GM12878 (cell line): ENCODE data around the gene CTSW. TPM values are rescaled to one million over a fixed set of nuclear protein-coding genes. Genes with fewer than 3 reads are reported as not detected.

Source experiments
- ATF7 ChIP-seq: fragments of 450-650 bp; IDR thresholded peaks from 2 replicates; pipeline ENCODE4 v1.6.1; 2016; ENCODE audit warnings: low read depth, mild to moderate bottlenecking
- CHD2 ChIP-seq: IDR thresholded peaks from 2 replicates; pipeline ENCODE4 v1.6.1; 2011; ENCODE audit warnings: low read depth, low read length, improper control_type of control experiment, borderline replicate concordance
- CREM ChIP-seq: IDR thresholded peaks from 2 replicates; pipeline ENCODE4 v1.6.1; 2014; ENCODE audit warnings: antibody characterized with exemption, low read depth
- DPF2 ChIP-seq: fragments of 450-650 bp; IDR thresholded peaks from 2 replicates; pipeline ENCODE4 v1.6.1; 2017; ENCODE audit warnings: mild to moderate bottlenecking
- FOXK2 ChIP-seq: fragments of 450-650 bp; IDR thresholded peaks from 2 replicates; pipeline ENCODE4 v1.6.1; 2017; ENCODE audit warnings: mild to moderate bottlenecking, moderate library complexity
- IRF5 ChIP-seq: fragments of 450-650 bp; IDR thresholded peaks from 2 replicates; pipeline ENCODE4 v1.6.1; 2017; ENCODE audit warnings: borderline replicate concordance
- MAX ChIP-seq: IDR thresholded peaks from 2 replicates; pipeline ENCODE4 v1.6.1; 2012; ENCODE audit warnings: low read depth, low read length, improper control_type of control experiment
- MYC ChIP-seq: IDR thresholded peaks from 2 replicates; pipeline ENCODE4 v1.6.1; 2011; ENCODE audit warnings: mild to moderate bottlenecking, low read length, moderate library complexity, inconsistent platforms; ENCODE audit not compliant: insufficient read depth, insufficient replicate concordance, insufficient read length, severe bottlenecking
- POLR2AphosphoS5 ChIP-seq: IDR thresholded peaks from 2 replicates; pipeline ENCODE4 v1.6.1; 2011; ENCODE audit warnings: mild to moderate bottlenecking, low read length, inconsistent platforms
- RFX5 ChIP-seq: IDR thresholded peaks from 2 replicates; pipeline ENCODE4 v1.6.1; 2011; ENCODE audit warnings: low read depth, low read length, improper control_type of control experiment
- SIN3A ChIP-seq: IDR thresholded peaks from 2 replicates; pipeline ENCODE4 v1.6.1; 2012; ENCODE audit warnings: low read depth, low read length, improper control_type of control experiment
- USF1 ChIP-seq: IDR thresholded peaks from 2 replicates; pipeline ENCODE4 v1.6.1; 2011; ENCODE audit warnings: borderline replicate concordance, low read depth, mild to moderate bottlenecking, moderate library complexity, mixed read lengths, low read length; ENCODE audit not compliant: insufficient read depth; ENCODE audit errors: extremely low read length
- YY1 ChIP-seq: IDR thresholded peaks from 2 replicates; pipeline ENCODE4 v1.6.1; 2011; ENCODE audit warnings: low read depth, mild to moderate bottlenecking, low read length
- ZBTB40 ChIP-seq: fragments of 450-650 bp; IDR thresholded peaks from 2 replicates; pipeline ENCODE4 v1.6.1; 2016; ENCODE audit warnings: mild to moderate bottlenecking, moderate library complexity, borderline replicate concordance
- ZNF207 ChIP-seq: fragments of 450-650 bp; IDR thresholded peaks from 2 replicates; pipeline ENCODE4 v1.6.1; 2014; ENCODE audit warnings: antibody characterized with exemption, mild to moderate bottlenecking, borderline replicate concordance
- polyA plus RNA-seq, 11 experiments: library from polyadenylated mRNA; depleted of rRNA in 4 of 11; unstranded in 6 of 11; stranded (reverse) in 5 of 11; fragments of >200 nt; fragmentation: Nextera tagmentation in 4 of 11; fragmentation: Illumina TruSeq in 1 of 11; extraction: Ambion mirVana in 4 of 11; extraction: Trizol in 1 of 11; gene quantifications; 1 replicate in 1 of 11; 2 replicates in 10 of 11; pipeline versions ENCODE4 v1.2.1 to v1.2.3, GENCODE V29; 2011 to 2016; ENCODE audit warnings: inconsistent platforms in 2 of 11, missing spikeins in 2 of 11, low read depth in 1 of 11
- total RNA-seq, 4 experiments: library from RNA; depleted of rRNA in 3 of 4; stranded (reverse); fragments of >200 nt in 3 of 4; fragmentation: Illumina TruSeq in 1 of 4; extraction: Trizol in 1 of 4; gene quantifications; 2 replicates each; pipeline versions ENCODE4 v1.2.1 to v1.2.3, GENCODE V29; 2013 to 2021

Gene CTSW
- total and polyA plus RNA-seq, 10 of the 15 experiments (the other 5 are each of a cell fraction or from before 2014, with no cell fraction given) = 0.53 to 12.0 (median 1.7) TPM

GRCh38 chr11:65860278-65861164, 19.1 kb upstream of the CTSW start, which contains the start of gene MUS81 (continued):
- TF ChIP-seq CREM (peak; percentile 71), USF1 (no peak), YY1 (peak; percentile 88), FOXK2 (no peak), IRF5 (no peak), DPF2 (peak; percentile 57; the same call in 1 of the 2 replicates), ZNF207 (peak; percentile 8; the same call in 1 of the 2 replicates), CHD2 (peak; percentile 67; the same call in 1 of the 2 replicates), SIN3A (peak; percentile 76; the same call in 1 of the 2 replicates), ATF7 (no peak; the same call in none of the 2 replicates), POLR2AphosphoS5 (no peak), RFX5 (0 out of 2 replicates have a peak, but pooled peaks have one; percentile 14), MAX (peak; percentile 41; the same call in 1 of the 2 replicates), ZBTB40 (peak; percentile 80; the same call in 1 of the 2 replicates), MYC (peak; percentile 31)
